PFSK-1 (cell line): ENCODE results near the gene DCUN1D1.

Source experiments
- FOXP2 ChIP-seq: optimal IDR thresholded peaks from 2 replicates; pipeline ENCODE3; 2011; ENCODE audit warnings: borderline replicate concordance, control low read depth, inconsistent platforms; ENCODE audit not compliant: insufficient read depth; ENCODE audit errors: extremely low read length, extremely low read depth
- POLR2AphosphoS5 ChIP-seq: IDR thresholded peaks from 2 replicates; pipeline ENCODE4 v1.6.1; 2012; ENCODE audit warnings: low read depth, mild to moderate bottlenecking, control low read depth, low read length, moderate library complexity
- REST ChIP-seq, 2 experiments: IDR thresholded peaks; 2 replicates each; pipeline versions ENCODE4 v1.6.1 to v1.8.0; 2011 to 2012; ENCODE audit warnings: low read depth in 2 of 2, low read length in 2 of 2, control low read depth in 1 of 2, inconsistent platforms in 1 of 2, mild to moderate bottlenecking in 1 of 2, moderate library complexity in 1 of 2; ENCODE audit not compliant: insufficient read depth in 1 of 2
- SIN3A ChIP-seq: IDR thresholded peaks from 2 replicates; pipeline ENCODE4 v1.6.1; 2012; ENCODE audit warnings: mild to moderate bottlenecking, low read length, moderate library complexity, borderline replicate concordance; ENCODE audit not compliant: insufficient read depth
- TAF1 ChIP-seq: IDR thresholded peaks from 2 replicates; pipeline ENCODE4 v1.6.1; 2012; ENCODE audit warnings: low read length, control low read depth, borderline replicate concordance; ENCODE audit not compliant: insufficient read depth

DCUN1D1 gene

GRCh38 chr3:182921665-182922355 is 58.5 kb downstream of the DCUN1D1 start:
- TF ChIP-seq TAF1, result no peak
- no peak for TF ChIP-seq FOXP2
- no peak for TF ChIP-seq POLR2AphosphoS5
- no peak for TF ChIP-seq REST (IDR thresholded peaks at IDR 0.05; ENCODE audit: insufficient read depth in 1 of 2, low read depth in 2 of 2, low read length in 2 of 2)
- no peak for TF ChIP-seq SIN3A

- TF ChIP-seq TAF1 (no peak), SIN3A (no peak), FOXP2 (no peak), REST (IDR thresholded peaks at IDR 0.05; ENCODE audit: insufficient read depth in 1 of 2, low read depth in 2 of 2, low read length in 2 of 2) (no peak)
Observed at GRCh38 chr3:182920515-182921084, 59.7 kb downstream of the DCUN1D1 start.

GRCh38 chr3:182919866-182920357 is 60.4 kb downstream of the DCUN1D1 start:
- TF ChIP-seq FOXP2 (no peak), POLR2AphosphoS5 (no peak), REST (IDR thresholded peaks at IDR 0.05; ENCODE audit: insufficient read depth in 1 of 2, low read depth in 2 of 2, low read length in 2 of 2) (no peak), TAF1 (no peak), SIN3A (no peak)

GRCh38 chr3:182917134-182917533 is 63.2 kb downstream of the DCUN1D1 start:
- no peak for TF ChIP-seq REST (IDR thresholded peaks at IDR 0.05; ENCODE audit: insufficient read depth in 1 of 2, low read depth in 2 of 2, low read length in 2 of 2)

- TF ChIP-seq POLR2AphosphoS5, result no peak
- TF ChIP-seq TAF1, result no peak
Observed at GRCh38 chr3:182914341-182914740, 66.0 kb downstream of the DCUN1D1 start.
